Esophagus mucosa (tissue), 1 donor: Measurements from ENCODE around the gene C1QTNF8. TPM values are rescaled to one million over a fixed set of nuclear protein-coding genes. Genes with fewer than 3 reads are reported as not detected.

Source experiments
- ATAC-seq: fragments of 200-7000 bp; cut with Tn5 transposase; one replicate; pipeline ENCODE4 v1.9.1; 2020
- total RNA-seq: library from RNA; stranded (reverse); gene quantifications from one replicate; pipeline ENCODE4 v1.2.4, GENCODE V29; 2023
- donor health status: DM: yes; HTN: yes; CAD: no.

The C1QTNF8 gene
- total RNA-seq, 1 donor from 2014 or later: not detected

DNA sequence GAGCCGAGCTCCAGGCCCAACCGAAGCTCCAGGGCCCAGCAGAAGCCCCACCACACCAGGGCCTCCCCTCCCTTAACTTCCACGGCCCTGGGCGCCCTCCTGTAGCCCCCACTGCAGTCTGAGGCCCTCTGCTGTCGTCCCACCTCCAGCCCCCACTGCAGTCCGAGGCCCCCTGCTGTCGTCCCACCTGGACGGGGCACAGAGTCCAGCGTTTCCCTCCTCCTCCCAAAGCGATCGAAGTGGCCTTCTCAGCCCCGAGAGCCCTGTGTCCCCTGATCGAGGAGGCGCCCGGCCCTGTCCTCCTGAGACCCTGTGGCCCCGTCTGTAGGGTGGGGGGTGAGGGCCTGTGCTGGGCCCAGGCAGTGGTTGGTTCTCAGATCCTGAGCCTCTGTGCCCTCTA is 31.1 kb upstream of the C1QTNF8 start:
- ATAC-seq: no peak

DNA sequence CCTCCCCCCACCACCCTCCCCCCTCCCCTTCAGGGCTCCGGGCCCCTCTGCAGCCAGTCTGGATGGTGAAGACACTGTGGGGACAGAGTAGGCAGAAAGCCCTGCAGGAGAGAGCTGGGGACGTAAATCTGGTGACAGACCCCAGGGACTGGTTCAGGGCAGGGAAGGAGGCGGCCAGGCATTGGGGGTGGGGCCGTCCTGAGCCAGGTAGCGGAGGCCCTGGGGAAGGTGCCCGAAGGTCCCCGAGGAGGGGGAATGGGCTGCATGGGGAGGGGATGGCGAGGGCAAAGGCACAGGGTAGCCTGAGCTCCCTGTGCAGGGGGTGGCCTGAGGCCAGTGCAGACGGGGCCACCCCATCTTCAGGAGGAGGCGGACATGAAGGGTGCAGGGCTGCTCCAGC is 30.5 kb upstream of the C1QTNF8 start:
- ATAC-seq: no peak

DNA sequence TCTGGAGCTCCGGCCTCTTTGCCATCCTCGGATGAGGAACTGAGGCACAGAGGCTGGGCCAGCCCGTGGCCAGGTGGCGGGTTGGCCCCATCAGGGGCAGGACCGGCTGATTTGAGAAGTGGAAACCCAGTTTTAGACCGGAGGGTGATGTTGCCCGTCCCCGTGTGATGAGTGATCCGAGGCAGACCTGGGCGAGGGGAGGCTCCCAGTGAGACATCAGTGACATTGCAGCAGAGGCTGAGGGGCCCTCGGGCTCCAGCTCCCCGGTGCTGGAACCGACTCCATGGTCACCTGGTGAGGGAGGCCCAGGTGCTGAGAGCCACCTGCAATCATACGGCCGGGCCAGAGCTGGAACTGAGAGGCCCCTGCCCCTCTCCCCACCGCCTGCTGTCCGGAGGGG is 30.0 kb upstream of the C1QTNF8 start:
- ATAC-seq: no peak

DNA sequence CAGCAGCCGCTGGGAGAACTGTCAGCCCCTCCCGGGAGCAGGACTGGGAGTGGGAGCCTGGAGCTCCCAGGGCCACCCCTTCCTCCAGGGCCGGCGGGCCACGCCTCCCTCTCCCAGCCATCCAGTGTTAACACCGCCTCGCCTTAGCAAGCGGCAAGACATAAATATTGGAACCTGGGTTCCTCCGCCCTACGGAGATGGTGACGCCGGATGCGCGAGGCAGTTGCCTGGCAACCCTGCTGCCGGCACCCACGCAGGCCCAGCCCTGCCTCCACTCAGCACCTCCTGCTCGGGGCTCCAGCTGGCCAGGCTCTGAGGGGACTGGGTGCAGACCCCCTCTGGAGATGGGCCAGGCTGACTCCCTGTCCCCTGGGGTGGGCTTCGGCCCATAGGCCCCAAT is 29.4 kb upstream of the C1QTNF8 start:
- ATAC-seq: peak; percentile 24

DNA sequence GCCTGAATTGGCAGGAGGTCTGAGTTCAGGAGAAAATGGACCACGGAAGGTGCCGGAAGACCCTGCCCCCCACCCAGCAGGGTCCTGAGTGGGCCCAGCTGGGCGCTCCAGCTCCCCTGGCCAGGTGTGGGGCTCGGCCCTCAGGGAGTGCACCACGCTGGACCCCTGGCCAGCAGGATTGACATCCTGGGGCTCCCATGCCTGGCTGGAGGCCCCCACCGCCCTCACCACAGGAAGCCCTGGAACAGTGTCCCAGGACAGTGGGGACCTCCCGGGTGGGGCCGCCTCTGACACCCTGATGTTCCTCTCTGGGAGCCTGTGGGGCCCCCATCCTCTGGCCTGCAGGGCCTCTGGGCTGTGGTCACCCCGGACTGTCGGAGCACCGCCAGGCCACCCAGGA is 28.8 kb upstream of the C1QTNF8 start:
- ATAC-seq: no peak

DNA sequence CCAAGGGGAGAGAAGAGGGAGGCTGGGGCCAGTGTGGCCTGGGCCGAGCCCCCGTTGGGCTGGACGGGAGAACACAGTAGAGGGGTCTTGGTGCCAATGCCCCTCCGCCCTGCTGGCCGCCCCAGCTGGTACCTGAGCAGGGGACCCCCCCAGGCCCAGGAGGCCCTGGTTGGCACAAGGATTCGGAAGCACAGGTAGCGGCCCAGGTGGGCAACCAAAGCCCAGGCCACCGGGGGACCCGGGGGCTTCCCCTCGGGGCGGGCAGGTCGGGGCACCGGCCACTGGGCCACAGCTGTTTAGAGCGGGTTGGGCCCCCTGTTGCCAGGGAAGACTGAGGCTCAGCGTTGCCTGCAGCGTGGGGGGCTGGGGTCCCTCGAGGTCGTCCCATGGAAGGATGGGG is 28.2 kb upstream of the C1QTNF8 start:
- no peak for ATAC-seq

DNA sequence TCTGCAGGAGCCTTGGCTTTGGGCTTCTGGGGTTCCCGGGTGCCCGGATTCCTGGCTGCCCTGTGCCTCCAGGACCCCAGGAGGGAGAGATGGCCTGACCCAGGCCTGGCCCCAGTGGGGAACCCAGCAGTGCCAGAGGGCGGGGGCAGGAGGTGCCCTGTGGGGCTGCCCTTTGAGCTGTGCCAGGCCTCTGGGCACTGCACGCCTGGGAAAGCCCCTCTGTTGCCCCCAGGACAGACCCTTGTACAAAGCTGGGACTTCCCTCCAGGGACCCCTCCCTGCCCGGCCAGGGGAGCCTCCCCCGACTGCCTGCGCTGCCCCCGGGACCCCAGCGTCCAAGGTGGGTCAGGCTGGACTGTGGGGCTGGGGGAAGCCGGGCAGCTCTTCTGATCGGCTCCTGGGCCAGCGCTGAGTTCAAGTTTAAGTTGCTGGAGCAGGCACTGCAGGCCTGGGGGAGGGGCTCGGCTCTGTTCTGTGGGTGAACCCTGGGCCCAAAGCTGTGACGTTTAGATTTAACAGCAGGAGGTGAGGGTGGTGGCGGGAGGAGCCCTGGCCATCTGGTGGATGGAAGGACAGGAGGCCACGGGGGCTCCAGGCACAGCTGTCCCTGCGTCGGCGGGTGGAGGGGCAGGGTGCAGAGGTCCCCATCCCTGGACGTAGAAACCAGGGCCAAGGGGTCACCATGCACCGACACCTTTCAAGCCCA is 27.6 kb upstream of the C1QTNF8 start:
- no peak for ATAC-seq

DNA sequence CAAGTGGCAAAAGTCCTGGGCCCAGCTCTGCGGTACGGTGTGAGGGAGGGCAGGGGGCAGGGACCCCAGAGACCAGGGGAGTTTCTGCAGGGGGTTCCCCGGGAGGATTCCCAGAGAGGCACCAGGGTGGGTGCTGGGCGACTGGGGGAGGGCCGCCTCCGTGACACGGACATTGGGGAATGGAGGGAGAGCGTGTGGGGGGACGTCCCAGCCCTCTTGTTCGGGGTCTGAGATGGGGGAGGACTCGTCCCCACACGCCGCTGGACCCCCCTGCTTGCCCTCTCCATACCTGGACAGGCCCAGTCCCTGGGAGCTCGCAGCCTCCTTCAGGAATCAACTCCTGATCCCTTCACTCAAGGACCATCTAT is 26.3 kb upstream of the C1QTNF8 start:
- no peak for ATAC-seq

DNA sequence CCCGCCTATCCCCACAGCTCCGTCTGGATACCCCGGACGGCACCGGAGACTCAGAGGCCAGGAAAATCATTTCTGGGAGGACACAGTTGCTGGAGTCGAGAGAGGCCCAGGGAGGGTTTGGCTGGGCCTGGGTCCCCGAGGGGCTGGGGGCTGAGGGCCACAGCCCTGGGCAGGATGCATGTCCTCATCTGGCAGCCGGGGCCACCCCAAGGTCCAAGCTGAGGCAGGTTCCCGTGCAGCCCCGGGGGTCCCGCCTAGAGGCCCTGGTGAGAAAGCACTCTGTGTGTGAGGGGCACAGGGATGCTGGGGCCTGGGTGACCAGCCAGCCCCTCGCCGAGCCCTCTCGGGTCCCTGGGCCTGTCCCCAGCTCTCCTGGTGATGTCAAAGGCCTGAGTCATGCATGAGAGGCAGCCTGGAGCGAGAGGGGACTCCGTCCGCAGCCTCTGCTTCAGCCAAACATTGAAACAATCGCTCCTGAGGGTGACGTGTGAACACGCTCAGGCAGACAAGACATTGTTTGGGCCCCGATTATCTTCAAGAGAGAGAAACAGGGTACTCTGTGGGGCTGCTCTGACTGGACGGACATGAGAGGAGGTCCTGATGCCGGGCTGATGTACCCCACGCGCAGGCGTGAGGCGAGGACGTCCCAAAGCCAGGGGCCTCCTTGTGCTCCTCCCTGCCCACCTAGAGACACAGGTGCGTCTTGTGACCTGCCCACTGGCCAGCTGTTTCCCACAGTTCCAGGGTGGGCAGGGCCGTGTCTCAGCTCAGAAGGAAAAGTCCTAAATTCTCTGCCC is 25.8 kb upstream of the C1QTNF8 start:
- no peak for ATAC-seq

DNA sequence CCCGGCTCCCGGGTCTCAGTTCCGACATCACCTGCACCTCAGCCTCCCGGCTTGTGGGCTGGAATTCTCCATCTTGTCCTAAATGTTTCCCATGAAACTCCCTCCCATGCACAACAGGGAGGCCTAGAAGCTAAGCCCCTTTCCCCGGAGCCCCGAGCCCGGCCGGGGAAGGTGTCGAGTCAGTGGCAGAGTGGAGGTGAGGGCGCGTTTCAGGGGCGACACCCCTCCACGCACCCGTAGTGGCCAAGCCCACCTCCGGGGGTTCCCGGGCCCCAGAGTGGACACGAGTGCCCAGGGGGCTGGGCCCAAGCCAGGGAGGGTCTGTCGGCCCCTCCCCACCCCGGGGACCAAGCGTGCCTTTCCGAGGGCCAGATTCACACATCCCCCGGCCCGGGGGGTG is 25.0 kb upstream of the C1QTNF8 start:
- no peak for ATAC-seq

DNA sequence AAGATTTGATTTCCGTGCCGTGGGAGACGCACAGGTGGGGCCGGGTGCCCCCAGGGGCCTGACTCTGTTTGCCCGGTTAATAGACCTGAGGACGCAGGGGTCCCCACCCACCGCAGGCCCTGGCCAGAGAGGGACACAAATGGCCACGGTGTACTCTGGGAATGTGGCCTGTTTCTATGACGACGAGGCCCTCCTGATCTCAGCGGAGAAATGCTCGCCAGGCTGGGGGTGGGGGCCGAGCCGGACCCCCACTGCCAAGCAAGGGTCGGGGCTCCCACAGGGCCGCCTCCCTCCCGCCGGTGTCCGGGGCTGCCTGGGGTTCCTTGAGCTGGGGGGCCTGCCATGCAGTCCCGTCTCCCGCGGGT is 24.5 kb upstream of the C1QTNF8 start:
- ATAC-seq: no peak

DNA sequence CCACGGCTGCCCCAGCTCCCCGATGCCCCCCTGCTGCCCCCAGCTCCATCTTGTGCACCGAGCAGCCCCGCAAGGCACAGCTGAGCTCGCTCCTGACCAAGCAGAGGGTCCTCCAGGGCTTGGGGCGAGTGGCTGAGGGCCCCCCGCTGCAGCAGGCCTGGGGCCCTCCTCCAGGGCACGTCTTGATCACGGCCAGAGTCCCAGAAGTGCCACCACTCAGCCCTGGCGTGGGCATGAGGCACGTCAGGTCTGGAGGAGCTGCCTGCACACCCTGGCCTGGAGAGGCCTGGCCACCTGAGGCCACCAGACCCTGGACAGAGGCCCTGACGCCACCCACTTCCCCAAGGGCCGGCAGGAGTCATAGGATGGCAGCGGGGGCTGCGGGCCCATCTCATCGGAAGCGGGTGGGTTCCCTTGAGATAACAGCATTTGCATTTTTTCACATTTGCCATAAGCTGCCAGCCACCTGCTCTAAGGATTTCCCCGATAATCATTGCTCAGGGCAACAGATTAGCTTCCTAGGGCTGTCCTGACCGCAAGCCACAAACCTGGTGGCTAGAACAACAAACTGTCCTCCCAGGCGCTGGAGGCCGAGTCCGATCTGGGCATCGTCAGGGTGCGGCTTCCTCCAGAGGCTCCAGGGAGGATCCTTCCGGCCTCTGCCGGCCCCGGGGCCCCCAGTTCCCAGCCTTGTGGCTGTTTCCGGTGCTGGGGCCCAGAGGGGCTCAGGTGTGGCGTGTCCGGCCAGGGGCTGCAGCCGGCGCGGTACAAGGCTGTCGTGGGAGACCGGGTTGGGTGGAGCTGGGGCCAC is 23.9 kb upstream of the C1QTNF8 start:
- ATAC-seq: no peak

DNA sequence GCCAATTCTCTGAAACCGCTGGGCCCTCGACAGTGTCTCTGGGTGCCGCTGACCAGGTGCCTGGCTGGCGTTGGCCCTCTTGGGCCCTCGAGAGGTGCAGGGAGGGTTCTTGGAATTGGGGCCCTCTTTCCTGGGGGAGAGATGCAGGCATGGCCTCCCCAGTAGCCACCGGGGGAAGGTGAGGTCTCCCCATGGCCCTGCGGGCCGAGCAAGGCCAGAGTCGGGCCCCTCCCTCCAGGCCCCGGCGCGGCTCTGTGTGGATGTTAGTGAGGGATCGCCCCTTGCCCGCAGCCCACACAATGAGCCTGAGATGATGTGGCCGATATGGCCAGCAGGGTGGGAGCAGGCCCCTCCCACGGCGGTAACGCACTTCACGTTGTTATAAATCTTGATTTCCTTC is 23.1 kb upstream of the C1QTNF8 start:
- no peak for ATAC-seq

DNA sequence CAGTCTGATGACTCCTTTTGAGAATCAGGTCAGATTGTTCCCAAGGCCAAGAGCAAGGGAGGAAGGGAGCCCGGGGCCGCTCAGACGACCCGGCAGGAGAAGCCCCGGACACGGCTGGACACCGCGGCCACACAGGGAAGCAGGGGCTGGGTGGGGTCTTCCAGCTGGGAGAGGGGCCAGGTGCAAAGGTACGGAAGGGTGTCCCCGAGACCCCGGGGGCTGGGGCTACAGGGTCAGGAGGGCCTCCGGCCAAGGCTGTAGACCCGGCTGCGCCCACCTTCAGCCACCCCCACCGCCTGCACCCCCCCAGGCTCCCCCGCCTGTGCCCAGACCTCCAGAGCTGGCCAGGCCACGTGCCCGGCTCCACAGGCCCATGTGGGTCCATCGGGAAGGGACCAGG is 21.9 kb upstream of the C1QTNF8 start:
- ATAC-seq: no peak

DNA sequence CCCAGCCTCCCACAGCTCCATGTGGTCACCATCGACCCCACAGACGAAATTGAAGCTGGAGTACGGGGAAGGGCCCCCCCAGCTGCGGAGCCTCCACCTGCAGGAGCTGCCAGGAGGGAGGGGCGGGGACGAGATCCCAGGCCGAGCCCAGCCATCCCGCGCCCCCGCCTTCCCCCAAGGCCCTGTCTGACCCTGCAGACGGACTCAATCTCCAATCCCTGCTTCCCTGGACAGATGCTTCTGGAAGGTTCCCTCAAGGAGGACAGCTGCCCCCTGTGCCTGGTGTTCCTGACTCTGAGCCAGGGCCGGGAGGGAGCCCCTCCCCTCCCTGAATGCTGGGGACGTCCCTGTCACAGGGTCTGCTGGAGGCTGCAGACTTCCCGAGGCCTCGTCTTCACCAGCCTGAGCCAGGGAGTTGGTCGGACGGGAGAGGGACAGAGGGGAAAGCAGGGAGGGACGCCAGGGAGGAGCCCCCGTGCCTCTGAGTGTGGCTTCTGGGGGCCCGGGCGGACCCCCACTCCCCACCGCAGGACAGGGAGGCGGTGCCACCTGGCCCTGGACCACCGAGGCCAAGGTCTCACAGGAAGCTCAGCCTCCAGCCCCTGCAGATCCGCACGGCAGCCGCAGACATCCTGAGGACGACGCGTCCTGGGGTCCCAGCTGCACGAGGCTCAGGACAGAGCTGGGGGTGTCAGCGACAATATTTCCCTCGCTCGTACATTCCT is 21.3 kb upstream of the C1QTNF8 start:
- no peak for ATAC-seq

DNA sequence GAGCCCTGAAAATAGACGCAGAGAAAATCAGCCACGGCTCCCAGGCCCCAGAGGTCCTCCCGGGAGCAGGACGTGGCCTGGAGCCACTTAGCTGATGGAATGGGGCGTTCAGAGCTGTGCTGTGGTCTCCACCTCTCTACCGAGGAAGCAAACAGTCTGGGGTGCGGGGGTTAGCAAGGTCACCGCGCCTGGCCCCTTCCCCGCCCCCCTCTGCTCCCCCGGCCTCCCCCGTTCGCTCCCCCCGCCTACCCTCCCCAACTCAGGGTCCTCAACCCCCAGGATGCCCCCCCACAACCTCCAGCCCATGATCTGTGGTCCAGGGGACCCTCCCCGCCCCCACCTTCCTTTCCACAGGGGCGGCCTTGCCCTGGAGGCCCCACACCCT is 20.6 kb upstream of the C1QTNF8 start:
- no peak for ATAC-seq

DNA sequence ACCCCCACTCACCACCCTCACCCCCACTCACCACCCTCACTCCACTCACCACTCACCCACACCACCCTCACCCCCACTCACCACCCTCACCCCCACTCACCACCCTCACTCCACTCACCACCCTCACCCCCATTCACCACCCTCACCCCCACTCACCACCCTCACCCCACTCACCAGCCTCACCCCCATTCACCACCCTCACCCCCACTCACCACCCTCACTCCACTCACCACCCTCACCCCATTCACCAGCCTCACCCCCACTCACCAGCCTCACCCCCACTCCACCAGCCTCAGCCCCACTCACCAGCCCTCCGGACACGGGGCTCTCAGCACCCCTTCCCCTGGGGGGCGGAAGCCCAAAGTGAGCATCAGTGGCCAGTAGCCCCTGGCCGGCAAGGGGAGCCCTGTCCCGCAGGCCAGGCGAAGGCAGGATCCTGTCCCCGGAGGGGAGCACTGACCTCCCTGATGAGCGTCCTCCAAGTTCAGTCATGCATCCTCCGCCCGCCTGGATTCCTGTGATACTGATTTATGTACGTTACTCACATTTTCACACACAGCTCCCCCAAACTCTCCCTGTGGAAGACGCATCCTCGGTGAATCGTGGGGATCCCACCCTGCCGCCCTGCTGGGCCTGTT is 18.0 kb upstream of the C1QTNF8 start:
- no peak for ATAC-seq

DNA sequence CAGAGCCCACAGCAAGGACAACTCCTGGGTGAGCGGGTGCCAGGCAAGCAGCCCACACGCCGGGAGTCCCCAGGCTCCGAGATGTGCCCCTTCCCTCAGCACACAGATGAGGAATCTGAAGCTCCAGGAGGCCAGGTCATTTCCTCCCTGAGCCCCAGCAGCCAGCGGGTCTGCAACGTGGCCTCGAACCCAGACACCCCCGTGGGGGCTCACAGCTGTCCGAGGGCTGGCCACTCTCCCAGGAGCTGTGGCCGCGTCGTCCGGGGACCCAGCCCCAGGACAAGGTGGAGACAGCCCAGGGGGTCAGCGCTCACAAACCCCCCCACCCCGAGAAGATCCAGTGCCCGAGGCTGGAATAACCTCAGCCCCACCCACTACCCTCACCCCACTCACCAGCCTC is 17.4 kb upstream of the C1QTNF8 start:
- ATAC-seq: no peak

DNA sequence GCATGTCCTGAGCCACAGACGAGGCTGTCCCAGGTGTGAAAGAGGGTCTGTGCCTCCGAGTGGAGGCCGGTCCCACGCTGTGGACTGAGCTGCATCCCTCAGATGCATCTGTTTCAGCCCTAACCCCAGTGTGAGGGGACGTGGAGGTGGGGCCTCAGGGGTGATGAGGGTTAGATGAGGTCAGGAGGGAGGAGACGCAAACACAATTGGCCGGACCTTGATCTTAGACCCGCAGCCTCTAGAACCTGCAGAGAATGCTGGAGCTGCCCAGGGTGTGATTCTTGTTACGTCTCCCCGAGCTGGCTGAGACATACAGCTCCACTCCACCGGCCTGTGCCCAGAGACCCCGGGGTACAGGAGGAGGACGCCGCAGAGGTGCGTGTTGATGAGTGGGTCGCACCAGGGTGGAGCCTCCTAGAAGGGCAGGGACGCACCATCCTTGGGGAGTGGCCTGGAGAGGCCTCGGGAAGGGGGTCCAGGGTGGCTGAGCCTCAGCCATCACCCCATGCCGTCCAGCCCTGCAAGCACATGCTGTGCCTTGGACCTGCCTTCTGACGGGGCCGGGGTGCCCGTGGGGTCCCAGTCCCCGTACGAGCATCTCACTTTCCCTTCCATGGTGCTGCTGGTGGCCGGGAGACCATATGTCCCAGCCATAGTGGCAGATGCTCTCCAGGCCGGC is 16.6 kb upstream of the C1QTNF8 start:
- ATAC-seq: no peak

DNA sequence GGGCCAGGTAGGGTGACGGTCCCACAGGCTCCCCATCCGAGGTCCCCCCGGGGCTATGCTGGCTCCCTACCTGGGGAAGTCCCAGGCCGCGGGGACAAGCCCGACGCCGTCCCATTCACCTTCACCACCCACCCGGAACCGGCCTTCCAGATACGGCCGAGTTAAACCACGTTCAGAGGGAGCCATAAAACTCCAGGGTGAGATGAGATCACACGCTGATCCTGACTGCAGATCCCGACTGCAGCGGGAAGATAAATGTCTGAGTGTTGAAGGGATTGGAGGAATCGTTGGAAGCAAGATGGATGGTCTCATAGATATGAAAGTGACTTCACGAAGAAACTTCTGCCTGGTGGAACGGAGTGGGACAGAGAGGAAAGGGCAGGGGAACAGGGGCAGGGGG is 13.6 kb upstream of the C1QTNF8 start:
- no peak for ATAC-seq

DNA sequence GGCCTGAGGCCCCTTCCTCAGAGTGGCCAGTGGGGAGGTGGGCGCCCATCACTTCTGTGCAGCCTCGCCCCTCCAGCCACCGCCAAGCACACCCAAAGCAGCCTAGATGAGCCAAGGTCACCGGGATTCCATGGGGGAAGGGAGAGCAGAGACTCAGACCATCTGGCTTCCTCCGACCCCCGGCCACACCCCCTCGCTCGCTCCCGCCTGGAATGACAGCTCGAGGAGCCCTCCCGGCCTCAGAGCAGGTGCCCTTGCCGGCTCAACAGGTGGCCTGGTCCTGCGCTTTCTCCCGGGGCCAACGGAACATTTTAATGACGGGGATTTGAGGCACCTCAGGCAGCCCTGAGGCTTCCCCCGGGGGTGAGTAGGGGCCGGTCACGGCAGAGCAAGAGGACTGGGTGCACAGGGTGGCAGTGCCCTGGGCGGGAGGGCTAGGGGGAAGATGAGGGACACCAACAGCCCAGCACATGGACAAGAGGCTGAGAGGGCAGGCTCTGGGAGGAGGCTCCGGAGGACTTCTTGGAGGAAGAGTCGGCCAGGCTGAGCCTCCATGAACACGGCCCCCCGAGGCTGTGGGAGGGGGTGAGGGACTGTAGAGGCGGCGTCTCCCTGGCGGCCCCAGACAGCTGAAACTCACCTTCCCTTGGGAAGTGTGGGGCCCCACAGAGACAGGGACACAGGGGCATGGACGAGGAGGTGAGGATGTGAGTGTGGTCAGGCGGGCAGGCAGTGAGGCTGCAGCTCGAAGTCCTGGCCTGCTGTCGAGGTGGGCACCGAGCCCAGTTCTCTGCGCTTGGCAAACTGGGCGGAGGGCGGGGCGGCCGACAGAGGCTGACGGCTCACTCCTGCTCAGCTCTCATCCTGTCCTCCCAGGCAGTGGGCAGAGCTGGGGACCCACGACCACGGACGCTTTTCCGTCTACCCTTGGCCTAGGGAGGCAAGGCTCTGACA is 12.5 kb upstream of the C1QTNF8 start:
- no peak for ATAC-seq
